Ishikawa (cell line): Measurements from ENCODE around the gene KBTBD7.

Source experiments
- CEBPB ChIP-seq: IDR thresholded peaks from 2 replicates; pipeline ENCODE4 v1.6.1; 2012
- CREB1 ChIP-seq: IDR thresholded peaks from 2 replicates; pipeline ENCODE4 v1.6.1; 2012; ENCODE audit warnings: low read depth
- EGR1 ChIP-seq: IDR thresholded peaks from 2 replicates; pipeline ENCODE4 v1.6.1; 2012
- EP300 ChIP-seq: IDR thresholded peaks from 2 replicates; pipeline ENCODE4 v1.6.1; 2012; ENCODE audit warnings: borderline replicate concordance
- FOXM1 ChIP-seq: IDR thresholded peaks from 2 replicates; pipeline ENCODE4 v1.6.1; 2012; ENCODE audit warnings: low read depth, borderline replicate concordance
- NFIC ChIP-seq: IDR thresholded peaks from 2 replicates; pipeline ENCODE4 v1.6.1; 2012
- RAD21 ChIP-seq: IDR thresholded peaks from 2 replicates; pipeline ENCODE4 v1.6.1; 2012; ENCODE audit warnings: low read depth
- REST ChIP-seq: IDR thresholded peaks from 2 replicates; pipeline ENCODE4 v1.6.1; 2012; ENCODE audit warnings: low read depth, mild to moderate bottlenecking
- TAF1 ChIP-seq: IDR thresholded peaks from 2 replicates; pipeline ENCODE4 v1.6.1; 2012; ENCODE audit warnings: low read depth, mild to moderate bottlenecking
- TCF12 ChIP-seq: IDR thresholded peaks from 2 replicates; pipeline ENCODE4 v1.6.1; 2012; ENCODE audit warnings: low read depth
- TEAD4 ChIP-seq: IDR thresholded peaks from 2 replicates; pipeline ENCODE4 v1.6.1; 2012
- YY1 ChIP-seq: IDR thresholded peaks from 2 replicates; pipeline ENCODE4 v1.6.1; 2012; ENCODE audit warnings: low read depth
- ZBTB7A ChIP-seq: IDR thresholded peaks from 2 replicates; pipeline ENCODE4 v1.6.1; 2012; ENCODE audit warnings: low read depth
- TF ChIP-seq, protein P1 (sequence below): IDR thresholded peaks from 2 replicates; pipeline ENCODE4 v1.6.1; 2012
- TF ChIP-seq, protein P2 (sequence below): IDR thresholded peaks from 2 replicates; pipeline ENCODE4 v1.6.1; 2012

Gene KBTBD7

GRCh38 chr13:41213316-41213715 lies 18.9 kb upstream of the KBTBD7 start:
- TF ChIP-seq NFIC, result no peak
- no peak for TF ChIP-seq TAF1
- no peak for TF ChIP-seq TCF12
- TF ChIP-seq, protein P1, sequence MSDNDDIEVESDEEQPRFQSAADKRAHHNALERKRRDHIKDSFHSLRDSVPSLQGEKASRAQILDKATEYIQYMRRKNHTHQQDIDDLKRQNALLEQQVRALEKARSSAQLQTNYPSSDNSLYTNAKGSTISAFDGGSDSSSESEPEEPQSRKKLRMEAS, result no peak
- no peak for TF ChIP-seq EP300
- no peak for TF ChIP-seq FOXM1
- TF ChIP-seq CEBPB, result no peak

DNA sequence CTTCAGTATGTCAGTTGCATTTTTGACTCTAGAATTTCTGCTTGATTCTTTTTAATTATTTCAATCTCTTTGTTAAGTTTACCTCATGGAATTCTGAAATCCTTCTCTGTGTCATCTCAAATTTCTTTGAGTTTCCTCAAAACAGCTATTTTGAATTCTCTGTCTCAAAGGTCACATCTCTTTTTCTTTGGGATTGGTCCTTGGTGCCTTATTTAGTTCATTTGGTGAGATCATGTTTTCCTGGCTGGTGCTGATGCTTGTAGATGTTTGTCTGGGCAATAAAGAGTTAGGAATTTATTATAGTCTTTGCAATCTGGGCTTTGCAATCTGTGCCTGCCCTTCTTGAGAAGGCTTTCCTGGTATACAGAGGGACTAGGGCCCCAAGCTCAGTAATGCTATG lies 18.5 kb upstream of the KBTBD7 start:
- TF ChIP-seq TAF1, result no peak
- no peak for TF ChIP-seq RAD21
- TF ChIP-seq TCF12, result no peak
- no peak for TF ChIP-seq CEBPB
- no peak for TF ChIP-seq TEAD4
- TF ChIP-seq ZBTB7A, result no peak
- no peak for TF ChIP-seq CREB1
- TF ChIP-seq, protein P2, sequence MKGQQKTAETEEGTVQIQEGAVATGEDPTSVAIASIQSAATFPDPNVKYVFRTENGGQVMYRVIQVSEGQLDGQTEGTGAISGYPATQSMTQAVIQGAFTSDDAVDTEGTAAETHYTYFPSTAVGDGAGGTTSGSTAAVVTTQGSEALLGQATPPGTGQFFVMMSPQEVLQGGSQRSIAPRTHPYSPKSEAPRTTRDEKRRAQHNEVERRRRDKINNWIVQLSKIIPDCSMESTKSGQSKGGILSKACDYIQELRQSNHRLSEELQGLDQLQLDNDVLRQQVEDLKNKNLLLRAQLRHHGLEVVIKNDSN, result no peak

- TF ChIP-seq TEAD4 (no peak), REST (no peak), EP300 (no peak), YY1 (no peak), RAD21 (no peak), TCF12 (no peak)
- TF ChIP-seq, protein P2, result no peak
Observed at GRCh38 chr13:41211062-41211461, 16.7 kb upstream of the KBTBD7 start.

DNA sequence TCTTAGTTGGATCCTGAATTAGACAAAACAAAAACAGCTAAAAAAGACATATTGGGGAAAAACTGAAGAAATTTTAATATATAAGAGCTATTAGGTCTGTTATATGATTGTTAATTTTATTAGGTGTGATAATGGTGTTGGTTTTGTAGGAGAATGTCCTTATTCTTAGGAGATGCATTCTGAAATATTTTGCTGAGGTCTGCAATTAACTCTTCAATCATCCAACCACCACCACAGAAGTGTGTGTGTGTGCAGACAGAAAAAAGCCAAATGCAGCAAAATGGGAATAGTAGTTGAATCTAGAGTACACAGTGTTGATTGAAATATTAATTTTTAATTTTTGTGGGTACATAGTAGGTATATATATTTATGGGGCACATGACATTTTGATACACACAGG lies 12.1 kb upstream of the KBTBD7 start:
- no peak for TF ChIP-seq CEBPB
- TF ChIP-seq EP300, result no peak
- no peak for TF ChIP-seq TAF1
- TF ChIP-seq YY1, result no peak
- no peak for TF ChIP-seq TCF12
- no peak for TF ChIP-seq ZBTB7A
- no peak for TF ChIP-seq EGR1
- TF ChIP-seq, protein P2, result no peak
- TF ChIP-seq REST, result no peak

- TF ChIP-seq ZBTB7A (no peak), YY1 (no peak), REST (no peak), EP300 (no peak), FOXM1 (no peak), TAF1 (no peak), CREB1 (no peak), RAD21 (no peak), CEBPB (no peak), TCF12 (no peak), EGR1 (no peak), TEAD4 (no peak), NFIC (no peak)
- TF ChIP-seq, protein P2, result no peak
- TF ChIP-seq, protein P1, result no peak
Observed at GRCh38 chr13:41203810-41204209, 9.4 kb upstream of the KBTBD7 start.
